Liver (tissue), 9 donors: ENCODE results near the gene CDCA4. TPM values are rescaled to one million over a fixed set of nuclear protein-coding genes. Genes with fewer than 3 reads are reported as not detected.
A peak's percentile ranks its signal among the peaks of the same experiment; 100 is the strongest.

Experiments used
- DNase-seq: peaks from one replicate; pipeline ENCODE4 v3.0.0-alpha.2; 2017; ENCODE audit warnings: low spot score
- H3K27ac ChIP-seq, 2 donors: one replicate each; pipeline ENCODE4 v1.7.0; 2013; ENCODE audit warnings: inconsistent platforms in 2 of 2, low read length in 2 of 2, control low read depth in 1 of 2, low read depth in 1 of 2, mild to moderate bottlenecking in 1 of 2
- H3K27me3 ChIP-seq, 4 donors: one replicate each; pipeline versions ENCODE4 v1.6.1 to v1.7.0; 2013; ENCODE audit warnings: low read length in 3 of 4, inconsistent platforms in 1 of 4, mild to moderate bottlenecking in 1 of 4, moderate library complexity in 1 of 4; ENCODE audit not compliant: control insufficient read depth in 4 of 4, insufficient read depth in 4 of 4
- H3K36me3 ChIP-seq, 4 donors: one replicate each; pipeline versions ENCODE4 v1.6.1 to v1.7.0; 2013; ENCODE audit warnings: low read length in 3 of 4, mild to moderate bottlenecking in 3 of 4, low read depth in 1 of 4, moderate library complexity in 1 of 4; ENCODE audit not compliant: control insufficient read depth in 4 of 4, insufficient read depth in 3 of 4
- H3K4me1 ChIP-seq, 4 donors: one replicate each; pipeline versions ENCODE4 v1.6.1 to v1.7.0; 2013; ENCODE audit warnings: low read length in 3 of 4, mild to moderate bottlenecking in 3 of 4, moderate library complexity in 1 of 4; ENCODE audit not compliant: control insufficient read depth in 4 of 4, insufficient read depth in 4 of 4
- H3K4me3 ChIP-seq, 3 donors: one replicate each; pipeline versions ENCODE4 v1.6.1 to v1.7.0; 2013; ENCODE audit warnings: low read length in 3 of 3, control low read depth in 1 of 3, low read depth in 1 of 3, mild to moderate bottlenecking in 1 of 3
- H3K9ac ChIP-seq, 2 donors: one replicate each; pipeline ENCODE4 v1.7.0; 2013; ENCODE audit warnings: low read length in 2 of 2, mild to moderate bottlenecking in 2 of 2, moderate library complexity in 2 of 2, control low read depth in 1 of 2, low read depth in 1 of 2
- H3K9me3 ChIP-seq, 4 donors: one replicate each; pipeline versions ENCODE4 v1.6.1 to v1.7.0; 2013; ENCODE audit warnings: low read length in 3 of 4; ENCODE audit not compliant: control insufficient read depth in 4 of 4
- EGR1 ChIP-seq, 2 donors: IDR thresholded peaks; 2 replicates each; pipeline ENCODE4 v1.6.1; 2016 to 2018; ENCODE audit warnings: antibody characterized with exemption in 2 of 2, low read depth in 2 of 2
- FOXA1 ChIP-seq: IDR thresholded peaks from 2 replicates; pipeline ENCODE4 v1.6.1; 2016; ENCODE audit warnings: antibody characterized with exemption
- FOXA2 ChIP-seq: IDR thresholded peaks from 2 replicates; pipeline ENCODE4 v1.6.1; 2016; ENCODE audit warnings: antibody characterized with exemption
- GABPA ChIP-seq, 2 donors: IDR thresholded peaks in 1 of 2; conservative IDR thresholded peaks in 1 of 2; 2 replicates each; pipeline ENCODE4 v1.6.1; 2016; ENCODE audit warnings: antibody characterized with exemption in 2 of 2, mild to moderate bottlenecking in 1 of 2, moderate library complexity in 1 of 2
- HNF4A ChIP-seq, 2 donors: conservative IDR thresholded peaks; 2 replicates each; pipeline ENCODE4 v1.6.1; 2016; ENCODE audit warnings: antibody characterized with exemption in 2 of 2, mild to moderate bottlenecking in 2 of 2
- HNF4G ChIP-seq: IDR thresholded peaks from 2 replicates; pipeline ENCODE4 v1.6.1; 2016; ENCODE audit warnings: antibody characterized with exemption
- JUND ChIP-seq, 2 donors: IDR thresholded peaks; 2 replicates each; pipeline ENCODE4 v1.6.1; 2016; ENCODE audit warnings: antibody characterized with exemption in 2 of 2
- NR2F2 ChIP-seq: IDR thresholded peaks from 2 replicates; pipeline ENCODE4 v1.6.1; 2016; ENCODE audit warnings: antibody characterized with exemption
- RAD21 ChIP-seq, 2 donors: IDR thresholded peaks; 2 replicates each; pipeline ENCODE4 v1.6.1; 2016; ENCODE audit warnings: antibody characterized with exemption in 2 of 2, mild to moderate bottlenecking in 2 of 2
- RXRA ChIP-seq, 2 donors: IDR thresholded peaks; 2 replicates each; pipeline ENCODE4 v1.6.1; 2017 to 2018; ENCODE audit warnings: antibody characterized with exemption in 2 of 2, mild to moderate bottlenecking in 1 of 2
- SP1 ChIP-seq: IDR thresholded peaks from 2 replicates; pipeline ENCODE4 v1.6.1; 2018; ENCODE audit warnings: antibody characterized with exemption, mild to moderate bottlenecking
- TAF1 ChIP-seq: conservative IDR thresholded peaks from 2 replicates; pipeline ENCODE4 v1.6.1; 2016; ENCODE audit warnings: antibody characterized with exemption, mild to moderate bottlenecking
- YY1 ChIP-seq: IDR thresholded peaks from 2 replicates; pipeline ENCODE4 v1.6.1; 2016; ENCODE audit warnings: antibody characterized with exemption, mild to moderate bottlenecking
- WGBS: extraction: QIAGEN DNeasy Blood & Tissue Kit; methylation state at CpG from one replicate; pipeline ENCODE4 v1.1.7; 2013; 5-methylcytosine and 5-hydroxymethylcytosine counted together
- polyA plus RNA-seq, 2 donors: library from polyadenylated mRNA; stranded (reverse) in 1 of 2; unstranded in 1 of 2; fragments of 200-250 nt in 1 of 2; fragments of >200 nt in 1 of 2; fragmentation: Nextera tagmentation in 1 of 2; extraction: Ambion mirVana in 1 of 2; gene quantifications; one replicate each; pipeline versions ENCODE4 v1.2.1 to v1.2.3, GENCODE V29; 2013 to 2015
- total RNA-seq, 2 donors: library from RNA; depleted of rRNA; stranded (reverse); fragments of >200 nt; gene quantifications; one replicate each; pipeline ENCODE4 v1.2.3, GENCODE V29; 2014
- TF ChIP-seq, protein P1 (sequence below): IDR thresholded peaks from 2 replicates; pipeline ENCODE4 v1.6.1; 2016; ENCODE audit warnings: antibody characterized with exemption
- TF ChIP-seq, protein P2 (sequence below): IDR thresholded peaks from 2 replicates; pipeline ENCODE4 v1.6.1; 2016; ENCODE audit warnings: antibody characterized with exemption, mild to moderate bottlenecking
- TF ChIP-seq, protein P3 (sequence below): fragments of 150-350 bp; IDR thresholded peaks from 2 replicates; pipeline ENCODE4 v1.5.1; 2017; ENCODE audit warnings: improper control_type of control experiment, low read depth, low read length; ENCODE audit not compliant: missing input control
- TF ChIP-seq, protein P4 (sequence below): IDR thresholded peaks from 2 replicates; pipeline ENCODE4 v1.6.1; 2016; ENCODE audit warnings: antibody characterized with exemption
- TF ChIP-seq, protein P5 (sequence below): IDR thresholded peaks from 2 replicates; pipeline ENCODE4 v1.6.1; 2016; ENCODE audit warnings: antibody characterized with exemption
- donor health status: healthy.
- donor health status: healthy.
- donor health status: healthy.
- donor health status: healthy.
- donor health status: healthy.

CDCA4 gene
- total and polyA plus RNA-seq, 4 donors = 1.2 to 34.5 (median 2.7) TPM

DNA sequence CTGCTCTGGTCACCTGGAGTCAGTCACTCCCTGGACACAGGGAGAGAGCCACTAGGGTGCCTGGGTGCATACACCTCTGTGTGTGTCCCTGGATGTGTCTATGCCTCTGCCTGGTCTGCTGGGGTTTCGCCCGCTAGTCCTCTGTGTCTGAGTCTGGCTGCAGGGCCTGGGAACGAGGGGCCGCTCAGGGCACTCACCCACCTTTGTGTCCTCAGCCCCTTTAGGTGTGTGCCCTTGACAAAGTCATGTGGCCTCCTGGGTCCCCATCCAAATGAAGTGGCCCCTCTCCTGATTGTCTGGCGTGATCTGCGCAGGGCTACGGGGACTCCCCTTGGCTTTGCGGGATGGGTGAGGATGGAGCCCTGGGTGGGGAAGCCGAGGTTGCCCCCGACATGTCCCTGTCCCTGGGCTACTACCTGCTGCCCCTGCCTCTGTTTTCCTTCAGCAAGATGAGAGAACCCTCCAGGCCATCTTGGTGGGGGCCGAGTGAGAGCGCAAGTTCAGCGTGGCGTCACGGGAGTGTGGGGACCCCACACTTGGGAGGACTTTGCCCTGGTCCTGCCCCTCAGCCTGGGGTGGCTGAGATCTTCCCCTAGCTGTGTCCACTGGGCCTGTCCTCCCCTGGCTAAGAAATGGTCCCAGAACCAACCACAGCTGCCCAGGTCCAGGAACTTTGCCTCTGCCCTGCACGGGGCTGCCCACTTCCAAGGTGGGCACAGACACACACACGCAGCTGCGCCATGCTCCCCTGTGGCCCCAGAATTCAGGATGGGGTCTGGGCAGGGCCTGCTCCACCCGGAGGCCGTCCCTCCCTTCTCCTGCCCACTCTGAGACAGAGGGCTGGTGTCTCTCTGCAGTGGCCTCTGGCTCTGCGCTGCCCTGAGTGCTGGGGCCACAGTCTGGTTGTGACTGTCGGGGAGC lies 40.0 kb downstream of the CDCA4 start:
- TF ChIP-seq FOXA1 = no peak
- Histone ChIP-seq H3K4me1 (peaks cover 6 to 33% (median 26%) of the 10 kb centered on the region in 4 donors), H3K27ac (peak overlapping the region; percentile 23 to 57), H3K4me3 (no peak overlapping the region), H3K27me3 (no peaks in the 10 kb centered on the region), H3K36me3 (no peaks in the 10 kb centered on the region), H3K9ac (no peak overlapping the region), H3K9me3 (no peaks in the 10 kb centered on the region)
- 92% methylated on average over 22 of the region's 22 CpGs for WGBS
- DNase-seq = no peak

DNA sequence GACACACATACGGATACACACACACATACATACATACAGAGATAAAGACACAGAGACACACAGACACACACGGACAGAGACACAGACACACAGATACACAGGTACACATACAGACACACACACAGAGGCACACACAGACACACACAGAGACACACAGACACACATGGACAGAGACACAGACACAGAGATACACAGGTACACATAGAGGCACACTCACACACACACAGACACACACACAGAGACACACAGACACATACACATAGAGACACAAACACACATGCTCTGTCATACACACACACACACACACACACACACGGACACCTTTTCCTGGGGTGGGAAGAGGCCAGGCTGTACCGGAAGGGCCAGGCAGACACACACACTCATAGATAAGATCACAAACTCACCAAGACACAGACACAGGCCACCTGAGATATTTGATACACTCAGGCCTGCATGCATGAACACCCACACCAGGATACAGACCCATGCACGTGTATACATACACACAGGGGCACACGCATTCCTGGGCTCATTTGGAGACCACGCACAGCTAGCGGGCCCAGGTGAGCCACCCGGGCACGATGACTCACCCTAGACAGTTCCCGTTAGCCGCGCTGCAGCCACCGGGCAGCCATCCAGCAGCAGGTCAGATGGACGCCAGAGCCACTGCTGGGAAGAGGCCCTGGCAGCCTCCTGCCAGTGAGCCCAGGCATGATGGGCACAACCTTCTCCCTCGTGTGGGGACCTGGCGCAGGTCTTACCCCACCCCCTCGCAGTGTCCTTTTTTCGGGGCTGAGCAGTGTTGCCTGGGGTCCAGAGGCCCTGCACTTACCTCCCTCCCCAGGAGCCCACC lies 40.9 kb downstream of the CDCA4 start:
- Histone ChIP-seq H3K27ac (peak overlapping the region; percentile 23 to 57), H3K4me1 (peaks cover 6 to 32% (median 26%) of the 10 kb centered on the region in 4 donors), H3K36me3 (no peaks in the 10 kb centered on the region), H3K9me3 (no peaks in the 10 kb centered on the region), H3K4me3 (no peak overlapping the region), H3K27me3 (no peaks in the 10 kb centered on the region), H3K9ac (no peak overlapping the region)
- DNase-seq = no peak
- TF ChIP-seq JUND (IDR thresholded peaks at IDR 0.05) = peak; percentile 98 to 99
- peak; percentile 68 for TF ChIP-seq SP1
- TF ChIP-seq FOXA2 = peak; percentile 0
- TF ChIP-seq HNF4A (conservative IDR thresholded peaks at IDR 0.05) = peak in 1 of 2 donors; percentile 50
- TF ChIP-seq NR2F2 = no peak
- no peak for TF ChIP-seq HNF4G
- TF ChIP-seq EGR1 (IDR thresholded peaks at IDR 0.05; ENCODE audit: low read depth in 2 of 2) = no peak
- TF ChIP-seq RAD21 (IDR thresholded peaks at IDR 0.05) = no peak
- TF ChIP-seq FOXA1 = no peak
- TF ChIP-seq, protein P1, sequence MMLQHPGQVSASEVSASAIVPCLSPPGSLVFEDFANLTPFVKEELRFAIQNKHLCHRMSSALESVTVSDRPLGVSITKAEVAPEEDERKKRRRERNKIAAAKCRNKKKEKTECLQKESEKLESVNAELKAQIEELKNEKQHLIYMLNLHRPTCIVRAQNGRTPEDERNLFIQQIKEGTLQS = peak; percentile 96
- TF ChIP-seq YY1 = peak; percentile 80
- TF ChIP-seq, protein P2, sequence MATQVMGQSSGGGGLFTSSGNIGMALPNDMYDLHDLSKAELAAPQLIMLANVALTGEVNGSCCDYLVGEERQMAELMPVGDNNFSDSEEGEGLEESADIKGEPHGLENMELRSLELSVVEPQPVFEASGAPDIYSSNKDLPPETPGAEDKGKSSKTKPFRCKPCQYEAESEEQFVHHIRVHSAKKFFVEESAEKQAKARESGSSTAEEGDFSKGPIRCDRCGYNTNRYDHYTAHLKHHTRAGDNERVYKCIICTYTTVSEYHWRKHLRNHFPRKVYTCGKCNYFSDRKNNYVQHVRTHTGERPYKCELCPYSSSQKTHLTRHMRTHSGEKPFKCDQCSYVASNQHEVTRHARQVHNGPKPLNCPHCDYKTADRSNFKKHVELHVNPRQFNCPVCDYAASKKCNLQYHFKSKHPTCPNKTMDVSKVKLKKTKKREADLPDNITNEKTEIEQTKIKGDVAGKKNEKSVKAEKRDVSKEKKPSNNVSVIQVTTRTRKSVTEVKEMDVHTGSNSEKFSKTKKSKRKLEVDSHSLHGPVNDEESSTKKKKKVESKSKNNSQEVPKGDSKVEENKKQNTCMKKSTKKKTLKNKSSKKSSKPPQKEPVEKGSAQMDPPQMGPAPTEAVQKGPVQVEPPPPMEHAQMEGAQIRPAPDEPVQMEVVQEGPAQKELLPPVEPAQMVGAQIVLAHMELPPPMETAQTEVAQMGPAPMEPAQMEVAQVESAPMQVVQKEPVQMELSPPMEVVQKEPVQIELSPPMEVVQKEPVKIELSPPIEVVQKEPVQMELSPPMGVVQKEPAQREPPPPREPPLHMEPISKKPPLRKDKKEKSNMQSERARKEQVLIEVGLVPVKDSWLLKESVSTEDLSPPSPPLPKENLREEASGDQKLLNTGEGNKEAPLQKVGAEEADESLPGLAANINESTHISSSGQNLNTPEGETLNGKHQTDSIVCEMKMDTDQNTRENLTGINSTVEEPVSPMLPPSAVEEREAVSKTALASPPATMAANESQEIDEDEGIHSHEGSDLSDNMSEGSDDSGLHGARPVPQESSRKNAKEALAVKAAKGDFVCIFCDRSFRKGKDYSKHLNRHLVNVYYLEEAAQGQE = no peak
- peak; percentile 53 to 75 for TF ChIP-seq RXRA (IDR thresholded peaks at IDR 0.05)
- peak in 1 of 2 donors; percentile 45 for TF ChIP-seq GABPA (IDR thresholded peaks at IDR 0.05 in 1 of 2, conservative IDR thresholded peaks at IDR 0.05 in 1 of 2)
- no peak for TF ChIP-seq TAF1
- TF ChIP-seq, protein P3, sequence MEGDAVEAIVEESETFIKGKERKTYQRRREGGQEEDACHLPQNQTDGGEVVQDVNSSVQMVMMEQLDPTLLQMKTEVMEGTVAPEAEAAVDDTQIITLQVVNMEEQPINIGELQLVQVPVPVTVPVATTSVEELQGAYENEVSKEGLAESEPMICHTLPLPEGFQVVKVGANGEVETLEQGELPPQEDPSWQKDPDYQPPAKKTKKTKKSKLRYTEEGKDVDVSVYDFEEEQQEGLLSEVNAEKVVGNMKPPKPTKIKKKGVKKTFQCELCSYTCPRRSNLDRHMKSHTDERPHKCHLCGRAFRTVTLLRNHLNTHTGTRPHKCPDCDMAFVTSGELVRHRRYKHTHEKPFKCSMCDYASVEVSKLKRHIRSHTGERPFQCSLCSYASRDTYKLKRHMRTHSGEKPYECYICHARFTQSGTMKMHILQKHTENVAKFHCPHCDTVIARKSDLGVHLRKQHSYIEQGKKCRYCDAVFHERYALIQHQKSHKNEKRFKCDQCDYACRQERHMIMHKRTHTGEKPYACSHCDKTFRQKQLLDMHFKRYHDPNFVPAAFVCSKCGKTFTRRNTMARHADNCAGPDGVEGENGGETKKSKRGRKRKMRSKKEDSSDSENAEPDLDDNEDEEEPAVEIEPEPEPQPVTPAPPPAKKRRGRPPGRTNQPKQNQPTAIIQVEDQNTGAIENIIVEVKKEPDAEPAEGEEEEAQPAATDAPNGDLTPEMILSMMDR = no peak
- TF ChIP-seq, protein P4, sequence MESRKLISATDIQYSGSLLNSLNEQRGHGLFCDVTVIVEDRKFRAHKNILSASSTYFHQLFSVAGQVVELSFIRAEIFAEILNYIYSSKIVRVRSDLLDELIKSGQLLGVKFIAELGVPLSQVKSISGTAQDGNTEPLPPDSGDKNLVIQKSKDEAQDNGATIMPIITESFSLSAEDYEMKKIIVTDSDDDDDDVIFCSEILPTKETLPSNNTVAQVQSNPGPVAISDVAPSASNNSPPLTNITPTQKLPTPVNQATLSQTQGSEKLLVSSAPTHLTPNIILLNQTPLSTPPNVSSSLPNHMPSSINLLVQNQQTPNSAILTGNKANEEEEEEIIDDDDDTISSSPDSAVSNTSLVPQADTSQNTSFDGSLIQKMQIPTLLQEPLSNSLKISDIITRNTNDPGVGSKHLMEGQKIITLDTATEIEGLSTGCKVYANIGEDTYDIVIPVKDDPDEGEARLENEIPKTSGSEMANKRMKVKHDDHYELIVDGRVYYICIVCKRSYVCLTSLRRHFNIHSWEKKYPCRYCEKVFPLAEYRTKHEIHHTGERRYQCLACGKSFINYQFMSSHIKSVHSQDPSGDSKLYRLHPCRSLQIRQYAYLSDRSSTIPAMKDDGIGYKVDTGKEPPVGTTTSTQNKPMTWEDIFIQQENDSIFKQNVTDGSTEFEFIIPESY = no peak
- TF ChIP-seq, protein P5, sequence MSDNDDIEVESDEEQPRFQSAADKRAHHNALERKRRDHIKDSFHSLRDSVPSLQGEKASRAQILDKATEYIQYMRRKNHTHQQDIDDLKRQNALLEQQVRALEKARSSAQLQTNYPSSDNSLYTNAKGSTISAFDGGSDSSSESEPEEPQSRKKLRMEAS = no peak
- 42% methylated on average over 19 of the region's 19 CpGs for WGBS
